ENCODE results near the gene KCNN3. TPM values are rescaled to one million over a fixed set of nuclear protein-coding genes. Genes with fewer than 3 reads are reported as not detected.

Gene KCNN3
- total RNA-seq, 6 experiments from 2014 or later, result not detected

DNA sequence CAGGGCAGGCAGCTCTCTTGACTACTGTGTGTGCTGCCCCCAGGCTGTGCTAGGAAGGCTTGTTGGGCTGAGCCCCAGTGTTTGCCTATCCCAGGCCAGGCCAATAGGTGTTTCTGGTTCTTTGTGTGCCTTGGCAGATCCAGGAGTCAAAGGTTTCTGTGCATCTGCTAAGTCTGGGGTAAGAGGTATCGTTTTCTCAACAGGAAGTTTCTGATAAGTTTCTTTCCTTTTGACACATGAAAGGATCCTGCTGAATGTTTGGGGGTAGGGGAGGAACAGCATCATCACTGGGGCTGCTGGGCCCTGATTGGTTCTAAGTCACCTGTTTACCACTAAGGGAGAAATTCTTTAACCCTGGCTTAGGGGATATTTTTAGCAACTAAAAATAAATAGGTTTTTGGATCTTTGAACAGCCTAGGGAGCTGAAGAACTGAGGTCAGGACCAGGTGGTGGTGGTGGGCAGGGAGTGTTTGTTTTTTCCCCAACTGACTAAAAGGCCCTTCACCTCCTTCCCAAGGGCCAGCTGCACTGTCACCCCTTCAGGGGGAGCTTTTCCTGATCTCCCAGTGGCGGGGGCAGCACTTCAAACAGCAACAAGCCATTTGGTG lies 85.1 kb downstream of the KCNN3 start:
- TF ChIP-seq, protein P1, sequence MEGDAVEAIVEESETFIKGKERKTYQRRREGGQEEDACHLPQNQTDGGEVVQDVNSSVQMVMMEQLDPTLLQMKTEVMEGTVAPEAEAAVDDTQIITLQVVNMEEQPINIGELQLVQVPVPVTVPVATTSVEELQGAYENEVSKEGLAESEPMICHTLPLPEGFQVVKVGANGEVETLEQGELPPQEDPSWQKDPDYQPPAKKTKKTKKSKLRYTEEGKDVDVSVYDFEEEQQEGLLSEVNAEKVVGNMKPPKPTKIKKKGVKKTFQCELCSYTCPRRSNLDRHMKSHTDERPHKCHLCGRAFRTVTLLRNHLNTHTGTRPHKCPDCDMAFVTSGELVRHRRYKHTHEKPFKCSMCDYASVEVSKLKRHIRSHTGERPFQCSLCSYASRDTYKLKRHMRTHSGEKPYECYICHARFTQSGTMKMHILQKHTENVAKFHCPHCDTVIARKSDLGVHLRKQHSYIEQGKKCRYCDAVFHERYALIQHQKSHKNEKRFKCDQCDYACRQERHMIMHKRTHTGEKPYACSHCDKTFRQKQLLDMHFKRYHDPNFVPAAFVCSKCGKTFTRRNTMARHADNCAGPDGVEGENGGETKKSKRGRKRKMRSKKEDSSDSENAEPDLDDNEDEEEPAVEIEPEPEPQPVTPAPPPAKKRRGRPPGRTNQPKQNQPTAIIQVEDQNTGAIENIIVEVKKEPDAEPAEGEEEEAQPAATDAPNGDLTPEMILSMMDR (IDR thresholded peaks at IDR 0.05), result no peak
- Mint-ChIP-seq H3K27ac (no peak overlapping the region), H3K4me1 (ENCODE audit: low read depth) (no peaks in the 10 kb centered on the region), H3K36me3 (ENCODE audit: low read depth) (no peaks in the 10 kb centered on the region), H3K9me3 (no peaks in the 10 kb centered on the region), H3K27me3 (ENCODE audit: insufficient read depth) (peaks cover 58% of the 10 kb centered on the region), H3K4me3 (no peak overlapping the region)
- DNase-seq, result no peak

DNA sequence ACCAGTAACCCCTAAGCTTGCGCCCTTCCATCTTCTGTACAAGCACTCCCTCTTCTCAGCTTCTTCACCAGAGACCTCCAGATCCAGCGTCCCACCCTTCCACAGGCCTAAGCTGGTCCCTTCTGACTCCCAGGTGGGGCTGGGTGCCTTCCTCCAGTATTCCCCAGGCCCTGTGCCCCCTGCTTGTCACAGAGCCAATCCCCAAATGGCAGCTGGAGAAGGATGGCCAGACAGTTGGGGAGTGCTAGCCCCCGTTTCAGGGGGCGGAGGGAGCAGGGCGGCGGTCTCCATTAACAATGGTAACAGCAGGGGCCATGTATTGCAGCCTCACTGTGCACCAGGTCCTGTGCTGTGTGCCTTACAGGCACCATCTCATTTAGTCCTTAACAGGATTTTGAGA lies 85.7 kb downstream of the KCNN3 start:
- no peaks in the 10 kb centered on the region for H3K9me3 Mint-ChIP-seq
- no peak for DNase-seq
- no peaks in the 10 kb centered on the region for H3K36me3 Mint-ChIP-seq (ENCODE audit: low read depth)
- H3K27ac Mint-ChIP-seq, result no peak overlapping the region
- H3K27me3 Mint-ChIP-seq (ENCODE audit: insufficient read depth), result peaks cover 60% of the 10 kb centered on the region
- no peak overlapping the region for H3K4me3 Mint-ChIP-seq
- H3K4me1 Mint-ChIP-seq (ENCODE audit: low read depth), result no peaks in the 10 kb centered on the region
- TF ChIP-seq, protein P1 (IDR thresholded peaks at IDR 0.05), result no peak

DNA sequence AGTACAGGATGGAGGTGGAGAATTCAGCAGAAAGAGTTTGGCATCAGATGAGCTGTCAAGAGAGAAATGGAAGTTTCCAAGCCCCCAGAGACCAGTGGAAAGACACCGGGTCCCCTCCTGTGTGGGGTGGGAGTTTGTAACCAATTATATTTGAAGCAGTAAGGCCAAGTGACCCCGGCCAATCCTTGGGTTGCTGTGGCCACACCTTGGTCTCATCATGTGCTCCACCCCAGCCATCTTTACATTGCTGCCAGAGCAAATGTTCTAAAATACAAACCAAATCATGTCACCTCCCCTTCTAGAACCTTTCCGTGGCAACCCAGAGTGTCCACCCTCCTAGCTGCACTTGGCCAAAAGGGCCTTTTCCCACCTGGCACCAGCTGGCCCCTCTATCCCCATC lies 86.1 kb downstream of the KCNN3 start:
- Mint-ChIP-seq H3K27me3 (ENCODE audit: insufficient read depth) (peaks cover 60% of the 10 kb centered on the region), H3K4me3 (no peak overlapping the region), H3K36me3 (ENCODE audit: low read depth) (peaks cover under 1% of the 10 kb centered on the region; the same call in 1 of the 2 replicates), H3K4me1 (ENCODE audit: low read depth) (no peaks in the 10 kb centered on the region), H3K9me3 (peaks cover 4% of the 10 kb centered on the region), H3K27ac (no peak overlapping the region)
- no peak for DNase-seq
- TF ChIP-seq, protein P1 (IDR thresholded peaks at IDR 0.05), result no peak

DNA sequence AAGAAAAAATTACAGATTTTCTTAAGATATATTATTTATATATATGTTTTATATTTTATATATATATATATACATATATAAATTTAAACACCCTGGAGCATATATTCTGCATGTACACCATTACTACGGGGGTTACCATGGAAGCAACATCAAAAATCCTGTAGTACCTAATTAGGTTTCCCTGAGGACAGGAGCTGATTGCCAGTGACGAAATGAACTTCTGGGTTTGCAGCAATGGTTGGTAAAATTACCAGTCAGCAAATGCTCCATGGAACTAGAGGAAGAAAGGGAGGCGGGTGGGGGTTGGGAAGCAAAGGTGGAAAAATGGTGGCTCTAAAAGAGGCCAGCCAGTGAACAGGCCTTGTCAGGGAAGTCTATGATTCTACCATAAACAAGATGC lies 89.5 kb downstream of the KCNN3 start:
- Mint-ChIP-seq H3K36me3 (ENCODE audit: low read depth) (peaks cover 4% of the 10 kb centered on the region; the same call in 1 of the 2 replicates), H3K27me3 (ENCODE audit: insufficient read depth) (peaks cover 61% of the 10 kb centered on the region), H3K27ac (no peak overlapping the region), H3K9me3 (peaks cover 8% of the 10 kb centered on the region), H3K4me1 (ENCODE audit: low read depth) (no peaks in the 10 kb centered on the region), H3K4me3 (no peak overlapping the region)
- DNase-seq, result no peak
- TF ChIP-seq, protein P1 (IDR thresholded peaks at IDR 0.05), result no peak

DNA sequence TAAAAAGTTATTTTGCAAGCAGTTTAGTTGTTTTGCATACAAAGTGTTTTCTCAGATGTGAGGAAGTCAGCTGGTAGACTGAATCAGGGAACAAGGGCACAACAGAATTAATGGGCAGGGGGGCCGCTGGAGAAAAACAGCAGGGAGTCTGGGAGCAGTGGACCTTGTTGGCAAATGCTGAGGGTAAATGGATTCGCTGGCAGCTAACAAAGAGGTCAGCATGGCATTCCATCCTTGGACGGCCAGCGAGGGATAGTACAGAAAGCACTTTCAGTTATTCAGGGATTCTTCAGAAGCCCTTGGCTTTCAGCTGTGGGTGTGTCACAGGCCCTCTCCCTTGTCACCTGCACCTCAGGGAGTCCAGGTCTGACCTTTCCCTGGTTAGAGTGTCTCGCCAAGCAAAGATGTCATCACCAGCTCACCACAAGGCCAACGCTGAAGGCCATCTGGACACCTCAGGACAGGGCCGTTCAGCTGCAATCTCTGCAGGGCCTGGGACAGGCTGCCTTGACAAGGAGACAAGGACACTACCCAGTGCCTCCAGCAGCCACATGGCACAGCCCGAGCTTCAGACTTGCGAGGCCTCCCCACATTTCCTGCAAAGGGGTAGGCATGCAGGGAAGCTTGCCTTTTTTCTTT lies 90.4 kb downstream of the KCNN3 start:
- Mint-ChIP-seq H3K36me3 (ENCODE audit: low read depth) (peaks cover 4% of the 10 kb centered on the region; the same call in 1 of the 2 replicates), H3K4me1 (ENCODE audit: low read depth) (no peaks in the 10 kb centered on the region), H3K9me3 (peaks cover 8% of the 10 kb centered on the region), H3K4me3 (no peak overlapping the region), H3K27me3 (ENCODE audit: insufficient read depth) (peaks cover 66% of the 10 kb centered on the region), H3K27ac (no peak overlapping the region)
- DNase-seq, result no peak
- TF ChIP-seq, protein P1 (IDR thresholded peaks at IDR 0.05), result no peak
